K562 (cell line): Measurements from ENCODE around the gene HAGHL. TPM values are rescaled to one million over a fixed set of nuclear protein-coding genes. Genes with fewer than 3 reads are reported as not detected.

Experiments
- ARID1B ChIP-seq: fragments of 450-650 bp; IDR thresholded peaks from 2 replicates; pipeline ENCODE4 v1.6.1; 2016; ENCODE audit warnings: antibody characterized with exemption, mild to moderate bottlenecking, inconsistent platforms
- BHLHE40 ChIP-seq: IDR thresholded peaks from 2 replicates; pipeline ENCODE4 v1.6.1; 2011; ENCODE audit warnings: low read length, improper control_type of control experiment
- CHCHD3 ChIP-seq: fragments of 250-450 bp; sonication (Bioruptor Pico); IDR thresholded peaks from 2 replicates; pipeline ENCODE4 v2.1.2; 2022; ENCODE audit warnings: mild to moderate bottlenecking
- EGR1 ChIP-seq: fragments of 450-650 bp; conservative IDR thresholded peaks from 2 replicates; pipeline ENCODE4 v1.6.1; 2017; ENCODE audit warnings: mild to moderate bottlenecking
- NCOR1 ChIP-seq: fragments of 450-650 bp; IDR thresholded peaks from 2 replicates; pipeline ENCODE4 v1.6.1; 2016; ENCODE audit warnings: mild to moderate bottlenecking, moderate library complexity
- NFIC ChIP-seq: fragments of 450-650 bp; IDR thresholded peaks from 2 replicates; pipeline ENCODE4 v1.6.1; 2017; ENCODE audit warnings: mild to moderate bottlenecking, inconsistent platforms
- TEAD1 ChIP-seq, 2 experiments: fragments of 450-650 bp in 1 of 2; sonication (generic) in 1 of 2; formaldehyde crosslinking; IDR thresholded peaks; 2 replicates each; pipeline versions ENCODE4 v1.4.0 to v1.8.0; 2020 to 2022; ENCODE audit warnings: mild to moderate bottlenecking in 2 of 2, missing genetic modification reagents in 1 of 2
- XRCC5 ChIP-seq: fragments of 200-400 bp; formaldehyde crosslinking; IDR thresholded peaks from 2 replicates; pipeline ENCODE4 v1.6.1; 2017; ENCODE audit warnings: low read depth, mild to moderate bottlenecking, low read length
- ZC3H11A ChIP-seq: IDR thresholded peaks from 2 replicates; pipeline ENCODE4 v1.6.1; 2012; ENCODE audit warnings: low read depth, low read length, improper control_type of control experiment
- ZNF12 ChIP-seq: sonication (generic); formaldehyde crosslinking; IDR thresholded peaks from 2 replicates; pipeline ENCODE4 v1.4.0; 2020; ENCODE audit warnings: mild to moderate bottlenecking, missing genetic modification reagents
- polyA plus RNA-seq, 8 experiments: library from polyadenylated mRNA; depleted of rRNA in 4 of 8; stranded (reverse) in 5 of 8; unstranded in 3 of 8; fragments of >200 nt; fragmentation: Nextera tagmentation in 2 of 8; fragmentation: Illumina TruSeq in 1 of 8; extraction: Ambion mirVana in 2 of 8; extraction: Trizol in 1 of 8; gene quantifications; 2 replicates each; pipeline versions ENCODE4 v1.2.1 to v1.2.3, GENCODE V29; 2011 to 2014; ENCODE audit warnings: inconsistent platforms in 1 of 8, missing spikeins in 1 of 8
- total RNA-seq, 7 experiments: library from RNA; depleted of rRNA in 6 of 7; stranded (reverse); fragments of >200 nt in 6 of 7; fragmentation: Illumina TruSeq in 2 of 7; extraction: Trizol in 2 of 7; gene quantifications; 2 replicates each; pipeline versions ENCODE4 v1.2.1 to v1.2.3, GENCODE V29; 2011 to 2021; ENCODE audit warnings: low replicate concordance in 1 of 7
- TF ChIP-seq, protein P1 (sequence below), 2 experiments: fragments of 150-350 bp in 1 of 2; IDR thresholded peaks; 2 replicates each; pipeline ENCODE4 v1.6.1; 2012 to 2016; ENCODE audit warnings: low read depth in 2 of 2, low read length in 2 of 2, mild to moderate bottlenecking in 1 of 2, moderate library complexity in 1 of 2
- TF ChIP-seq, protein P2 (sequence below), 2 experiments: fragments of 200-800 bp in 1 of 2; sonication (Bioruptor generic) in 1 of 2; sonication (generic) in 1 of 2; formaldehyde crosslinking in 1 of 2; IDR thresholded peaks in 1 of 2; conservative IDR thresholded peaks in 1 of 2; 2 replicates each; pipeline versions ENCODE4 v1.5.0 to v1.6.1; 2016 to 2020; ENCODE audit warnings: missing compliant biosample characterization in 1 of 2, missing genetic modification characterization in 1 of 2, missing genetic modification reagents in 1 of 2
- TF ChIP-seq, protein P3 (sequence below): fragments of 250-450 bp; sonication (Bioruptor Pico); IDR thresholded peaks from 2 replicates; pipeline ENCODE4 v1.5.0; 2020; ENCODE audit warnings: mild to moderate bottlenecking
- TF ChIP-seq, protein P4 (sequence below), 3 experiments: fragments of 200-800 bp in 1 of 3; fragments of 250-450 bp in 1 of 3; fragments of 450-650 bp in 1 of 3; sonication (Bioruptor Pico) in 1 of 3; sonication (Bioruptor generic) in 1 of 3; formaldehyde crosslinking in 1 of 3; IDR thresholded peaks; 2 replicates each; pipeline versions ENCODE4 v1.6.1 to v1.8.0; 2016 to 2022; ENCODE audit warnings: mild to moderate bottlenecking in 2 of 3, missing genetic modification characterization in 2 of 3, missing compliant biosample characterization in 1 of 3, moderate library complexity in 1 of 3
- TF ChIP-seq, protein P5 (sequence below): fragments of 450-650 bp; formaldehyde crosslinking; conservative IDR thresholded peaks from 2 replicates; pipeline ENCODE4 v1.4.0; 2022; ENCODE audit warnings: mild to moderate bottlenecking, missing genetic modification characterization

HAGHL gene
- total and polyA plus RNA-seq, 9 of the 15 experiments (the other 6 are each of a cell fraction or from before 2014, with no cell fraction given) = 0.31 to 83.4 (median 20.7) TPM

DNA sequence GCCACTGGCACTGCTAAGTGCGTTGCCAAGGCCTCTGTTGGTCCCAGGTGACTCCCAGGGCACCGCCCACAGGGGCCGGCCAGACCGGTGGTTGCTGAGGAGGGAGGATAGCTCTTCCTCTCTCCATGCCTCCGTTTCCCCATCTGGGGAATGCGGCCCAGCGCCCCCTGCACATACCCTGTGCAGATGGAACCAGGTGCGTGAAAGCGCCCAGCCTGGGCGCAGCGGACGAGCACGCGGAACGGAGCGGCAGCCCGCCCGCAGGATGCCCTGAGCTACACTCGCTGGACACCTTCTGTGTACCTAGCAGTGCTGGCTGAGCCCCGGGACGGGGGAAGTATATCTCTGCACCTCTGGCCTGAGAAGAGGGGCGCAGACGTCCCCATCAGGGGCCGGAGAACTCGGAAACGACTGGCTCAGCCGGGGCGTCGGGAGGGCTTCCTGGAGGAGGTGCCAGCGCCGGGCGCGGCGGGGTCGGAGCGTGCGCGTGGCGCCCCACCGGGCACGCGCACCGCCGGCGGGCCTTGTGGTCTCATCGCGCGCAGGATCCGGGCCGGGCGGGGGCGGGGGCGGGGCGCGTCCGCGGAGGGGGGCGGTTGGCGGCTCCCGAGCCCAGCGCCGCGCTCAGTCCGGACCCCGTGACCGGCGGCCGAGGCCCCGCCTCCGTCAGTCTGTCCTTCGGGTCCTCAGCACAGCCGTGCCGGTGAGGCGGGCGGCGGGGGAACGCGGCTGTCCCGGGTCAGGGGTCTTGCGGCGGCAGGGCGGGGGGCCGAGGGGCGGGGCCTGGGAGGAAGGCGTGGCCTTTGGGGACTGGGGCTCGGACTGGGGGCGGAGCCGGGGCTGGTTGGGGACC is at the start of gene HAGHL, which contains the start of gene CCDC78 (continued):
- TF ChIP-seq, protein P1, sequence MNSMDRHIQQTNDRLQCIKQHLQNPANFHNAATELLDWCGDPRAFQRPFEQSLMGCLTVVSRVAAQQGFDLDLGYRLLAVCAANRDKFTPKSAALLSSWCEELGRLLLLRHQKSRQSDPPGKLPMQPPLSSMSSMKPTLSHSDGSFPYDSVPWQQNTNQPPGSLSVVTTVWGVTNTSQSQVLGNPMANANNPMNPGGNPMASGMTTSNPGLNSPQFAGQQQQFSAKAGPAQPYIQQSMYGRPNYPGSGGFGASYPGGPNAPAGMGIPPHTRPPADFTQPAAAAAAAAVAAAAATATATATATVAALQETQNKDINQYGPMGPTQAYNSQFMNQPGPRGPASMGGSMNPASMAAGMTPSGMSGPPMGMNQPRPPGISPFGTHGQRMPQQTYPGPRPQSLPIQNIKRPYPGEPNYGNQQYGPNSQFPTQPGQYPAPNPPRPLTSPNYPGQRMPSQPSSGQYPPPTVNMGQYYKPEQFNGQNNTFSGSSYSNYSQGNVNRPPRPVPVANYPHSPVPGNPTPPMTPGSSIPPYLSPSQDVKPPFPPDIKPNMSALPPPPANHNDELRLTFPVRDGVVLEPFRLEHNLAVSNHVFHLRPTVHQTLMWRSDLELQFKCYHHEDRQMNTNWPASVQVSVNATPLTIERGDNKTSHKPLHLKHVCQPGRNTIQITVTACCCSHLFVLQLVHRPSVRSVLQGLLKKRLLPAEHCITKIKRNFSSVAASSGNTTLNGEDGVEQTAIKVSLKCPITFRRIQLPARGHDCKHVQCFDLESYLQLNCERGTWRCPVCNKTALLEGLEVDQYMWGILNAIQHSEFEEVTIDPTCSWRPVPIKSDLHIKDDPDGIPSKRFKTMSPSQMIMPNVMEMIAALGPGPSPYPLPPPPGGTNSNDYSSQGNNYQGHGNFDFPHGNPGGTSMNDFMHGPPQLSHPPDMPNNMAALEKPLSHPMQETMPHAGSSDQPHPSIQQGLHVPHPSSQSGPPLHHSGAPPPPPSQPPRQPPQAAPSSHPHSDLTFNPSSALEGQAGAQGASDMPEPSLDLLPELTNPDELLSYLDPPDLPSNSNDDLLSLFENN (IDR thresholded peaks at IDR 0.05; ENCODE audit: low read depth in 2 of 2, low read length in 2 of 2) = no peak
- TF ChIP-seq, protein P2, sequence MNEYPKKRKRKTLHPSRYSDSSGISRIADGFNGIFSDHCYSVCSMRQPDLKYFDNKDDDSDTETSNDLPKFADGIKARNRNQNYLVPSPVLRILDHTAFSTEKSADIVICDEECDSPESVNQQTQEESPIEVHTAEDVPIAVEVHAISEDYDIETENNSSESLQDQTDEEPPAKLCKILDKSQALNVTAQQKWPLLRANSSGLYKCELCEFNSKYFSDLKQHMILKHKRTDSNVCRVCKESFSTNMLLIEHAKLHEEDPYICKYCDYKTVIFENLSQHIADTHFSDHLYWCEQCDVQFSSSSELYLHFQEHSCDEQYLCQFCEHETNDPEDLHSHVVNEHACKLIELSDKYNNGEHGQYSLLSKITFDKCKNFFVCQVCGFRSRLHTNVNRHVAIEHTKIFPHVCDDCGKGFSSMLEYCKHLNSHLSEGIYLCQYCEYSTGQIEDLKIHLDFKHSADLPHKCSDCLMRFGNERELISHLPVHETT (CRISPR knock-in tag; conservative IDR thresholded peaks at IDR 0.05 in 1 of 2, IDR thresholded peaks at IDR 0.05 in 1 of 2) = peak in 1 of 2 experiments; percentile 79; a peak in 1 of 4 replicates
- no peak for TF ChIP-seq CHCHD3 (CRISPR knock-in tag)
- TF ChIP-seq, protein P3, sequence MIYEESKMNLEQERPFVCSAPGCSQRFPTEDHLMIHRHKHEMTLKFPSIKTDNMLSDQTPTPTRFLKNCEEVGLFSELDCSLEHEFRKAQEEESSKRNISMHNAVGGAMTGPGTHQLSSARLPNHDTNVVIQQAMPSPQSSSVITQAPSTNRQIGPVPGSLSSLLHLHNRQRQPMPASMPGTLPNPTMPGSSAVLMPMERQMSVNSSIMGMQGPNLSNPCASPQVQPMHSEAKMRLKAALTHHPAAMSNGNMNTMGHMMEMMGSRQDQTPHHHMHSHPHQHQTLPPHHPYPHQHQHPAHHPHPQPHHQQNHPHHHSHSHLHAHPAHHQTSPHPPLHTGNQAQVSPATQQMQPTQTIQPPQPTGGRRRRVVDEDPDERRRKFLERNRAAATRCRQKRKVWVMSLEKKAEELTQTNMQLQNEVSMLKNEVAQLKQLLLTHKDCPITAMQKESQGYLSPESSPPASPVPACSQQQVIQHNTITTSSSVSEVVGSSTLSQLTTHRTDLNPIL (CRISPR knock-in tag) = no peak
- no peak for TF ChIP-seq NCOR1
- no peak for TF ChIP-seq ARID1B
- TF ChIP-seq NFIC = no peak
- TF ChIP-seq XRCC5 = no peak
- TF ChIP-seq TEAD1 (CRISPR knock-in tag; IDR thresholded peaks at IDR 0.05) = no peak
- TF ChIP-seq, protein P4, sequence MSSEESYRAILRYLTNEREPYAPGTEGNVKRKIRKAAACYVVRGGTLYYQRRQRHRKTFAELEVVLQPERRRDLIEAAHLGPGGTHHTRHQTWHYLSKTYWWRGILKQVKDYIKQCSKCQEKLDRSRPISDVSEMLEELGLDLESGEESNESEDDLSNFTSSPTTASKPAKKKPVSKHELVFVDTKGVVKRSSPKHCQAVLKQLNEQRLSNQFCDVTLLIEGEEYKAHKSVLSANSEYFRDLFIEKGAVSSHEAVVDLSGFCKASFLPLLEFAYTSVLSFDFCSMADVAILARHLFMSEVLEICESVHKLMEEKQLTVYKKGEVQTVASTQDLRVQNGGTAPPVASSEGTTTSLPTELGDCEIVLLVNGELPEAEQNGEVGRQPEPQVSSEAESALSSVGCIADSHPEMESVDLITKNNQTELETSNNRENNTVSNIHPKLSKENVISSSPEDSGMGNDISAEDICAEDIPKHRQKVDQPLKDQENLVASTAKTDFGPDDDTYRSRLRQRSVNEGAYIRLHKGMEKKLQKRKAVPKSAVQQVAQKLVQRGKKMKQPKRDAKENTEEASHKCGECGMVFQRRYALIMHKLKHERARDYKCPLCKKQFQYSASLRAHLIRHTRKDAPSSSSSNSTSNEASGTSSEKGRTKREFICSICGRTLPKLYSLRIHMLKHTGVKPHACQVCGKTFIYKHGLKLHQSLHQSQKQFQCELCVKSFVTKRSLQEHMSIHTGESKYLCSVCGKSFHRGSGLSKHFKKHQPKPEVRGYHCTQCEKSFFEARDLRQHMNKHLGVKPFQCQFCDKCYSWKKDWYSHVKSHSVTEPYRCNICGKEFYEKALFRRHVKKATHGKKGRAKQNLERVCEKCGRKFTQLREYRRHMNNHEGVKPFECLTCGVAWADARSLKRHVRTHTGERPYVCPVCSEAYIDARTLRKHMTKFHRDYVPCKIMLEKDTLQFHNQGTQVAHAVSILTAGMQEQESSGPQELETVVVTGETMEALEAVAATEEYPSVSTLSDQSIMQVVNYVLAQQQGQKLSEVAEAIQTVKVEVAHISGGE (CRISPR knock-in tag; IDR thresholded peaks at IDR 0.05) = peak in 1 of 3 experiments; percentile 55; a peak in 1 of 6 replicates
- TF ChIP-seq BHLHE40 = no peak
- TF ChIP-seq EGR1 = no peak
- TF ChIP-seq ZNF12 = no peak
- TF ChIP-seq, protein P5, sequence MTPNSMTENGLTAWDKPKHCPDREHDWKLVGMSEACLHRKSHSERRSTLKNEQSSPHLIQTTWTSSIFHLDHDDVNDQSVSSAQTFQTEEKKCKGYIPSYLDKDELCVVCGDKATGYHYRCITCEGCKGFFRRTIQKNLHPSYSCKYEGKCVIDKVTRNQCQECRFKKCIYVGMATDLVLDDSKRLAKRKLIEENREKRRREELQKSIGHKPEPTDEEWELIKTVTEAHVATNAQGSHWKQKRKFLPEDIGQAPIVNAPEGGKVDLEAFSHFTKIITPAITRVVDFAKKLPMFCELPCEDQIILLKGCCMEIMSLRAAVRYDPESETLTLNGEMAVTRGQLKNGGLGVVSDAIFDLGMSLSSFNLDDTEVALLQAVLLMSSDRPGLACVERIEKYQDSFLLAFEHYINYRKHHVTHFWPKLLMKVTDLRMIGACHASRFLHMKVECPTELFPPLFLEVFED (CRISPR knock-in tag) = no peak
- no peak for TF ChIP-seq ZC3H11A
